GM18505 (cell line): ENCODE measurements around the gene CFDP1.

Experiments used
- ATAC-seq: cut with Tn5 transposase; IDR thresholded peaks from one replicate; pipeline ENCODE4 v1.9.1; 2021; ENCODE audit not compliant: unreplicated experiment
- POLR2A ChIP-seq: IDR thresholded peaks from 4 replicates; pipeline ENCODE4 v1.6.1; 2011; ENCODE audit warnings: borderline replicate concordance; ENCODE audit not compliant: insufficient read depth, insufficient read length; ENCODE audit errors: extremely low read depth

The CFDP1 gene

DNA sequence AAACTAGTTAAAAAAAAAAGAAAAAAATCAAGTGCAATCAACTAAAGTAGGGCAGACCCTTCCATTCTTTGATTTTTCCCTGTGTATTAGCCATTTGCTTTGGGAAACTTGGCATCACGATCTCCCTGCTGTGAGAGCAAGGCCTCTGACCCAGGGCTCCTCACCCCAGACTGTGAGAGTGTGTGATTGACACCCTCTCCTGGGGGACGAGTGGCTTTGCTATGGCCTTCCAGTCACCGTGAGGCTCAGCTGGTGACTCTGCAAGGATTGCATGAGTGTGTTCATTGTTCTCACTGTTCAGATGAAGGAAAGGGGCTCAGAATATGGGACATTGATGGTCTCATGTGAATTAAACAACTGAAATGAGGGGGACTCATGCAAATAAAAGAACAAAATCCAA is 112.9 kb downstream of the CFDP1 start:
- no peak for ATAC-seq
- no peak for TF ChIP-seq POLR2A

GRCh38 chr16:75319513-75320411 is 113.5 kb downstream of the CFDP1 start:
- no peak for TF ChIP-seq POLR2A
- peak; percentile 81 for ATAC-seq

GRCh38 chr16:75318737-75319136 is 114.6 kb downstream of the CFDP1 start:
- no peak for ATAC-seq

GRCh38 chr16:75317532-75317931 is 115.8 kb downstream of the CFDP1 start:
- TF ChIP-seq POLR2A: no peak
- no peak for ATAC-seq

More at GRCh38 chr16:75318737-75319136, 114.6 kb downstream of the CFDP1 start:
- TF ChIP-seq POLR2A: no peak

- no peak for TF ChIP-seq POLR2A
Observed at GRCh38 chr16:75317101-75317522, 116.2 kb downstream of the CFDP1 start.

GRCh38 chr16:75315539-75316306 is 117.6 kb downstream of the CFDP1 start:
- no peak for TF ChIP-seq POLR2A
- no peak for ATAC-seq

More at GRCh38 chr16:75317101-75317522, 116.2 kb downstream of the CFDP1 start:
- ATAC-seq: no peak

GRCh38 chr16:75312875-75313274 is 120.4 kb downstream of the CFDP1 start:
- ATAC-seq: no peak
- no peak for TF ChIP-seq POLR2A

GRCh38 chr16:75311383-75311938 is 121.8 kb downstream of the CFDP1 start:
- no peak for ATAC-seq
- no peak for TF ChIP-seq POLR2A

DNA sequence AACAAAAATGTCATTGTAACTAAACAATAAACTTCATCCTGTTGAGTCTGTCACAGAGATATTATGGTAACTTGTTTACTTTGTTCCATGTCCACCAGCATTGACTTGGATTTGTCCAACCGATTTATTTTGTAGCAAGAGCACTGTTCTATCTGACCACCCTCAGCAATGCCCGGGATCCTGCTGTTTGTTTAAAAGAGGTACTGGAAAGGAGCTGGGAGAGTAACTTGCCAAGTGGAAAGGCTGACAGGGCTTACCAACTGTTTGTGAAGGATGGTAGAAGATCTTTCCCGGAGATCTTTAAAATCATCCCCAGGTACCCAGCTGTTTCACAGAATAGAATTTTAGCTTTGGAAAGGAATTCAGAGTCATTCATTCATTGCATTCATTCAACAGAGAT is 122.8 kb downstream of the CFDP1 start:
- TF ChIP-seq POLR2A: no peak

GRCh38 chr16:75309899-75310430 is 123.3 kb downstream of the CFDP1 start:
- TF ChIP-seq POLR2A: no peak
- ATAC-seq: no peak

More for the DNA sequence above, 122.8 kb downstream of the CFDP1 start:
- ATAC-seq: no peak

GRCh38 chr16:75309156-75309555 is 124.1 kb downstream of the CFDP1 start:
- TF ChIP-seq POLR2A: no peak
- no peak for ATAC-seq

DNA sequence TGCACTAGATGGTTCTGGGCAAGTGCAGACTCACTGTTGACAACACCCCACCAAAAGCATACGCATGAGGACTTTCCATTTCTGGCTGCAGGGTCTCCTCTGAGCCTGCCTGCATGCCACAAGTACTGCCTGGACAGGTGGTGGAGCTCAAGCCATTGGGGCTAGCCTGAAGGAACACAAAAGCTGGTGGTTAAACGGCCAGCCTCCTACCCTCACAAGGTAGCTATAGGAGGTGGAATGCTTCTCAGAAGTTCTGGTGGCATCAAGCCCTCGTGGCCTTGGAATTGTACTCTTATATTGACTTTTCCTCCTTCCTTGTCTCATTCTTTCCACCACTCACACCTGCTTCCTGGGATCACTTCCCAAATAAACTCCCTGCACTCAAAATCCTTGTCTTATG is 125.3 kb downstream of the CFDP1 start:
- no peak for TF ChIP-seq POLR2A
- no peak for ATAC-seq

DNA sequence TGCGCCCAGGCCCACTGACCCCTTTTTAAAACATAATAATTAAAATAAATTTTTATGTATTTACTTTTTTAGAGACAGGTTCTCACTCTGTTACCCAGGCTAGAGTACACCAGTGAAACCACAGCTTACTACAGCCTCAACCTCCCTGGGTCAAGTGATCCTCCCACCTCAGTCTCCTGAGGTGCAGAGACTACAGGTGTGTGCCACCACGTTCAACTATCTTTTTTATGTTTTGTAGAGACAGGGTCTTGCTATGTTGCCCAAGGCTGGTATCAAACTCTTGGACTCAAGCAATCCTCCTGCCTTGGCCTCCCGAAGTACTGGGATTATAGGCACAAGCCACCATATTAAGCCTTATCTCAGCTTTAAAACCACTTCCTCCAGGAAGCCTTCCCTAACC is 125.8 kb downstream of the CFDP1 start:
- no peak for ATAC-seq
- TF ChIP-seq POLR2A: no peak
